HG03354 (cell line): ENCODE measurements around the gene SNTG2.

Experiments
- ATAC-seq: cut with Tn5 transposase; IDR thresholded peaks from one replicate; pipeline ENCODE4 v1.9.1; 2021; ENCODE audit warnings: mild to moderate bottlenecking; ENCODE audit not compliant: unreplicated experiment, poor library complexity, severe bottlenecking

SNTG2 gene

DNA sequence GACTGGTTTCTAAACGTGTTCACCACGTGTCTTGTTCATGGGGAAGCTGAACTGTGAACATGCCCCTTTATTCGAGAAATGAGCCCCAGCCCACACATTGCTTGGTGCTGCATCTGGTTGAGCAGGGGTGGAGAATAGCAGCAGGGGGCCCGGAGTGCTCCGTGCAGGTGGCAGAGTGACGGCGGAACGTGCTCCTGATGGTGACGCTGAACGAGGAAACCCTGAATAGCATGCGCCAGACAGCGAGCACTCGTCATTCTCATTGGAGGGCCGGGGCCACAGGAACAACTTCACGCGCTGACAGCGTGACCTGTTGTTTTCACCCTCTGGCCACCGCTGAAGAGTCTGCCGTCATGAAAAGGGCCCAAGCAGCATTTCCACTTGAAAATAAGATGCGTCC is 336.8 kb downstream of the SNTG2 start:
- ATAC-seq: no peak

DNA sequence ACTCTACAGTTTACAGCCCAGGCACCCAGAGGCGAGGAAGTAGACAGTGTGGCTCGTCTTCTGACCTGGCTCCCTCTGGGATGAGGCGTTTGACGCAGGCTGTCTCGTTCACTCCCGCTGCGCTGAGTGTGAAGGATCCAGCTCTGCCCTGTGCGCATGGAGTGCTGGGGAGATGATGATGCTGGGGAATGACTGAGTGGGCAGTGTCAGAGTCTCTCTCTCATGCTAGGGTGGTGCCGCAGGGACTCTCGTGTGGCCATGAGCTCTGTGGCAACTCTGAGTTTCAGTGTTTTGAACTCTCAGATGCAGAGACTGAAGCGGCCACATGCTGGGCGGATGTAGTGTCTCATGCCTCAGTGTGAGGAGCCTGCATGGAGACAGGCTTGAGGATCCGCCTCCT is 344.3 kb downstream of the SNTG2 start:
- ATAC-seq: no peak

DNA sequence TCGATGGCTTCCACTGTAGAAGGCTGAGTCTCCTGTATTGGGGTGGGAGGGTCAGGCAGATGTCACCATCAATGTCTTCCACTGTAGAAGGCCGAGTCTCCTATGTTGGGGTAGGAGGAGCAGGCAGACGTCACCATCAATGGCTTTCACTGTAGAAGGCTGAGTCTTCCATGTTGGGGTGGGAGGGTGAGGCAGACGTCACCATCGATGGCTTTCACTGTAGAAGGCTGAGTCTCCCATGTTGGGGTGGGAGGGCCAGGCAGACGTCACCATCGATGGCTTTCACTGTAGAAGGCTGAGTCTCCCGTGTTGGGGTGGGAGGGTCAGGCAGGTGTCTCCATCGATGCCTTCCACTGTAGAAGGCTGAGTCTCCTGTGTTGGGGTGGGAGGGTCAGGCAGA is 345.1 kb downstream of the SNTG2 start:
- ATAC-seq: no peak

DNA sequence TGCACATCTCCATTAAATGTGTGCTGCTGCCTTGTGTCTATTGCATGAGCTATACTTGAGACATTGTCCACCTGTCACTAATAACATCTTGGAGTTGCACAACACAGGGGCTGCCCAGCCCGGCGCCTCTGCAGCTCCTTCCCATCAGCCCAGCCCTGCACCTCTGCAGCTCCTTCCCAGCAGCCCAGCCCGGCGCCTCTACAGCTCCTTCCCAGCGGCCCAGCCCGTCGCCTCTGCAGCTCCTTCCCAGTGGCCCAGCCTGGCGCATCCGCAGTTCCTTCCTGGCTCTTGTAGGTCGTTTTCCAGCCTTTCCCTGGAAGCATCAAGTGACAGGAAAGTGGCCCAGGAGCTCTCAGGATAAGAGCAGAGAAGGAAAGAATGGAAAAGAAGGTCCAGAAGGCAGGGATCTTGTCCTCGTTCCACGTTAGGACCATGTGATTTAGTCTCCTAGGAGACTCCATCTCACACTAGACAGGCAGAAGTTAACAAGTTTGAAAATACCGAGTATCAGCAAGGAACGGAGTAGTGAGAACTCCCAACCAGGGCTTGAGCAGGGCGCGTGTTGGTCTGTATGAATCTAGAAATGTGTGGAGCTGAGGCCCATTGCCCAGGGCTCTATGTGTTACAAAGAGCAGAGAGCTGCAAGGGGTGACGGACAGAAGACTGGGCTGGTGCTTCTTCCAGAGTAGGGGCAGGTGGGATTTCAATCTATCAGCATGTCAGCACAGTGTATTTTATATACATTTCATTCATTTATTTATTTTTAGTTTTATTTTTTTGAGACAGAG is 346.9 kb downstream of the SNTG2 start:
- ATAC-seq: no peak

DNA sequence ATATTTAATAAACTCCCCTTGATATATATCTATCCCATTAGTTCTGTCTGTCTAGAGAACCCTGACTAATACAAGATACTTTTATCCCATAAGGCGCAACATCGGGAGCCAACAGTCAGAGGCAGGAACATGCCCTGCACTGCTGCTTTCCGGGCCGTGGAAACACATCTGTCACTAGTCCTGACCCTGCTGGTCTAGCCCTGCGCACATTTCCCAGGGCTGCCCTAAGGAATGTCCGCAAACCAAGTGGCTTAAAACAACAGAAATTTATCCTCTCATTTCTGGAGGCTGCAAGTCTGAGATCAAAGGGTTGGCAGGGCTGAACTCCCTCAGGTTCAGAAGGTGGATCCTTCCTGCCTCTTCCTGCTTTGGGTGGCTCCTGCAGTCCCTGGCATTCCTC is 348.4 kb downstream of the SNTG2 start:
- ATAC-seq: no peak

DNA sequence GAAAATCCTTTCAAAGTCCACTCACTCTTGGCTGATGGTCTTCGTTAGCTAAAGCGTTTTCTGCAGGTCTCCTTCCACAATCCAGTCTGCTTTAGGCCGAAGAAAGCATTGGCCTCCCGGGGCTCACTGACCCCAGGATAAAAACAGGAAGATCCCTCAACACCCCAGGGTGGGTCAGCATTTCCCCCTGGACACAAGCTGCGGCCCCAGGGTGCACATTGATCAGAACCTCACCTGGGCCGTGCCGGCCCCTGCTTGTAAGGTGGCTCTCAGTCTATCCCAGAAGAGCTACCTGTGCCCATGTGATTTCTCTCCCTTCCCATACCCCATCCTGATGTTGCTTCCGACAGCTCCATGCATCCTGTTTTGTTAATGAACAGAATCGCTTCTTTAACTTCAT is 349.6 kb downstream of the SNTG2 start:
- no peak for ATAC-seq

DNA sequence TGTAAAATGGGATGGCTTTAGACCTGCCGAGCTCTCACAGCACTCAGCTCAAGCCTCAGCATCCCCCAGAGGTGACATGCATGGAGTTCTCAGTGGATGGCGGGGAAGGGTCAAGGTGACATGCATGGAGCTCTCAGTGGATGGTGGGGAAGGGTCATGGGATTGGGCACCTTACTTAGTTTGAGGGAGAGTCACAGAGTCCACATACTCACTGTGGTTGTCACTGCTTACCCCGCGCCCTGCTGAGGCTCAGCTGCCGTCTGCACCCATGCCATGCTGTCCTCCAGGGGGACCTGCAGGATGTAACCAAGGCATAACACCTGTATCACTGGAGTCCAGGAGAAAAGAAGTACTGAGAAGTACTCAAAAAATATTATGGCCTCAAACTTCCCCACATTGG is 350.4 kb downstream of the SNTG2 start:
- no peak for ATAC-seq

DNA sequence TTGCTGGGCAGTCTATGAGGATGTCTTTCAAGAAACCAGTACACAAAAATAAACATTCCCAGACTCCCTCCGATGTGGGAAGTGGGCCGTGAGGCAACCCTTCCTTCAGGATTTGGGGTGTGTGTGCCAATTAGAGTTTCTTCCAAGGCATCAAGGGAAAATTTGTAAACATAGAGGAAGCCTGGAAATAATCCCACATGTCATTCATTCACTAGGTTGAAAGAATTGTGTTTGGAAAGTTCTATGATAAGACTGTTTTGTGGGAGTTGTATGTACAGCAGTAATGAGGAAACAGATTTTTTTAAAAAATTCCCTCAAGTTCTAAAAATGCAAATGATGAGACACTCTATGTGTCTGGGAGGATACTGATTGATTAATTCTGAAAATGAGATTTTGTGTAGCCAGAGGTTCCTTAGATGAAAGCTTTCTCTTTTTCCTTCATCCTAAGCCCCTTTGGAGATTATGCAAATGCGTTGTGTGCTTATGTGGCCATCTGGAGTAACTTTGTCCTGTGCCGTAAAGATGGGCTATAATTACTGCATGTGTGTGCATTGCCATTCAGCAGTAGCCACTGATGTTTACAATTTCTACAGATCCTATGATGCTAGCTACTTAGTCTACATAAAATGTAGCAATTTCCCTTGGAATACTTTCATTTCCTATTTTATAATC is 354.8 kb downstream of the SNTG2 start:
- ATAC-seq: no peak

DNA sequence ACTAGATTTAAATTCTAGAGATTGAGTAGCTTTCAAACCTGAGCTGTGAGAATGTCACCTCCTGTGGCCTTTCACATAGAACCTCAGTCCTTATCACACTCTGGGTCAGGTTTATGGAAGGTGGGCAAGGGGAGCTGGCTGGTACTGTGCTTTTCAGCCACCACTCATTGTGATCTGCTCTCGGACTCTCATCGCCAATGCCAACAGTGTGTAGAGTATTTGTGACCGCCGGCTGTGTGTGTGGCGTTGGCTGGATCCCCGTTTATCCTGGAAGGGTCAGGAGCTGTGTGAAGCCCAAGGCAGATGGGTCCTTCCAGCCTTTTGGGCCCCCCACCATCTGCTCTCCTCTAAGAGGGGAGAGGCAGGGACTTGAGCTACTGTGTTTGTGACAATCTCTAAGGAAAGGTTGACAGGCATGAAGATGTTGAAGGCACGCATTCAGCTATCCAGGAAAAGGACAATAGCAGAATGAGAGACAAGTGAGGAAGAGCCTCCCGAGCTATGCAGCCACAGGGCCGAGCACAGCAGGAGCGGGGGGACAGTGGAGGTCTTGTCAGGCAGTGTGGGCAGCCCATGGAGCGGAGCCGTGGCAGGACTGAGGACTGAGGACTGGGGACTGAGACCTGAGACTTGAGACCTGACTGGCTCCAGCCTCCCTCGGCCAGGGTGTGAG is 355.5 kb downstream of the SNTG2 start:
- no peak for ATAC-seq

DNA sequence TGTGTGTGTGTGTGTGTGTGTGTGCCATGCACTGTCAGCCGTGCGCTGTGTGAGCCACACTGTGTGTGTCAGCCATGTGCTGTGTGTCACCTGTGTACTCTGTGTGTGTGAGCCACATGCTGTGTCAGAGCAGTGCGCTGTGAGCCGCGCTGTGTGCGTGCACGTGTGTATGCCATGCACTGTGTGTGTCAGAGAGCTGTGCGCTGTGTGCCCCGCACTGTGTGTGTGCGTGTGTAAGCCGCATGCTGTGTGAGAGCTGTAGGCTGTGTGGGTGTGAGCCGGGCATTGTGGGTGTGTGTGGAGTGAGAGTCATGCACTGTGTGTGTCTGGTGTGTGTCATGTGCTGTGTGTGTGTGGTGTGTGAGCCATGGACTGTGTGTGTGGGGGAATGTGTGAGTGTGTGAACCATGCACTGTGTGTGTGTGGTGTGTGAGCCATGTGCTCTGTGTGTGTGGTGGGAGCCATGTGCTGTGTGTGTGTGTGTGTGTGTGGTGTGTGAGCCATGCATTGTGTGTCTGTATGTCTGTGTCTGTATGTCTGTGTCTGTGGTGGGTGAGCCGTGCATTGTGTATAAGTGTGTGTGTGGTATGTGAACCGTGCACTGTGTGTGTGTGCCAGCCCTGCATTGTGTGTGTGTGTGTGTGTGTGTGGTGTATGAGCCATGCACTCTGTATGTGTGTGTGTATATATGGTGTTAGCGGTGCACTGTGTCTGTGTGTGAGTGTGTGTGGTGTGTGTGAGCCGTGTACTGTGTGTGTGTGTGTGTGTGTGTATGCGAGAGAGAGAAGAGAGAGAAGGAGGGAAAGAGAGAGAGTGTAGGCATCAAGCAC is 356.3 kb downstream of the SNTG2 start:
- ATAC-seq: no peak

DNA sequence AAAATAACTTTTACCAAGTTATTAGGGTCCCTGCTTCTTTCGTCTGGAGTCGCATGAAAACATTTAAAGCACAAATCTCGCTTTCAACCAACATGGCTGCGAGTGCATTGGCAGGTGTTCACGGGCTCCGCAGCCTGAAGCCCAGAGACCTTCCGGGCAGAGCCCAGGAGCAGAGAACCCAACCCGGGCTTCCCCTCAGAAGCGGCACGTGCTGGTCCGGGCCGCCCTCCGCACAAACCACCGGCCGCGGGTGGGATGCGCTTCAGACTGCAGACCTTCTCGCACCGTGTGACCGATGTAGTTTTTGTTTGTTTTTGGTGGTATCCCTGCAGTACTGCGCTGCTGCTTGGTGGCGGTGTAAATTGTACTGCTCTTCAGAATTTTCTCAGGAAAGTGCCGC is 357.0 kb downstream of the SNTG2 start:
- ATAC-seq: no peak

DNA sequence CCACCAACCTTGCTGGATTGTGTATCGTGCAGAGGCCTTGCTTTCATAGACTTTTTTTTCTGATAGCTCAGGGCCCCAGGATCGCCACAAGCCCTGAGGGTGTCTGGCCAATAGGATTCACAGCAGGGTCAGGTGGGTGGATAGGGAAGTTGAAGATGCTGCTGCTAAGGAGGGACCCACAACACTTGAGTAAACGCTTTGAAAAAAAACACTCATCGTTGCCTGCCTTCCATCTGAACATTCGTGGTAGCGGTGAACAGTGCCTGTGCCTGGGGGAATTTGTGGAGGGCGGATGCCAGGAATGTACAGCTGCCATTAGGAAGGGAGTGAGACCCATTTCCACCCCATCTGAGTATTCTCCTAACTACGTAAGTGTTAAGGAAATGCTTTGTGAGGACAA is 358.0 kb downstream of the SNTG2 start:
- ATAC-seq: no peak

DNA sequence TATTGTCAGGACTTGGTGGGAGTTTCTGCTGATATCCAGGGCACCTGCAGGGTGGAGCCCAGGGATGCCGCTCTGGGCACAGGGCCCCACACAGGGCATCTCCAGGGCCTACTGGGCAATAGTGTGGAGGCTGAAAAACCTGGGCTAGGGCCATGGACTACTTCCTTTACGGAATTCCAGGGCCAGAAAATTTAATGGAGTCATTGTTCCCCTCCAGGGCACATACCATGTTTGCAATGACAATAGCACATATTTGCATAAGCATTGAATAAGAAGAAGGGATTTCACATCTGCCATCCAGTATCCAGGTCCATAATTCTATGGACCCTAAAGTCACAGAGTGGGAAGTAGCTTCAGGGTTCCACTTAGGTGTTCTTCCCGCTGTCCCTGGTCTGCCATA is 358.9 kb downstream of the SNTG2 start:
- no peak for ATAC-seq

DNA sequence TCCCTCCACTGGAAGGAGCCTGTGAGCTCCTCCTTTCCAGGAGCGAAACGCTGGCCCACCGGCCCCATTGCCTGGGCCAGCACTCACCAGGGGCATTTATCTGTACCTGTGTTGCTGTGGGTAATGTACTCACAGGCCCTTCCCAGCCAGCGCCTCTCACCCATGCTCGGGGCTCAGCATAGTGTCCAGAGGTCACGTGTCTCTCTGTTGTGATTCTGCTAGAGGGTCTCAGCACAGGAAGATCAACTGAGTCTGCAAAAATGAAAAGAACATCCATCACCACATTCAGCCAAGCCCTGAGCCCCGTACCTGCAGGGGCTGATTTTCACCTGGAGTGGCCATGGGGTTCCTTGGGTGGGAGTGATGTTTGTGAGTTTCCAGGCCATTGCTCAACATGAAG is 359.6 kb downstream of the SNTG2 start:
- ATAC-seq: no peak

DNA sequence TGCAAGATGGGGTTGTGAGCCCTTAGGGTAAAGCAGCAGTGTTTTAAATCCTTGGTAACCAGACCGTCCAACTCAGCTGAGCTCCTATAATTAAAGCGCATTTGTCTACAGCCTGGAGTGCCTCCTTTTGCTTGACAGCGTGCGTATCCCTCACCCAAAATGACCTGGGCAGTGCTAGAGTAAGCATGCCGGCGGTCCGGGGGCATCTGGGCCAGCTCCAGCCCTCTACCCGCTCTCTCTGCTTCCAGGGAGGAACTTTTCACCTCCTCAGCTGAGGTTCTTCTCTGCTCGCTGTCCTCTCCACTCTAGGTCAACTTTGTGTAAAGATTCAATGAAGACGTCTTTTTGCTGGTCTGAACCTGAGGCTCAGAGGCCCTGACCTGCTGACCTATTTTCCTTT is 360.2 kb downstream of the SNTG2 start:
- ATAC-seq: no peak

DNA sequence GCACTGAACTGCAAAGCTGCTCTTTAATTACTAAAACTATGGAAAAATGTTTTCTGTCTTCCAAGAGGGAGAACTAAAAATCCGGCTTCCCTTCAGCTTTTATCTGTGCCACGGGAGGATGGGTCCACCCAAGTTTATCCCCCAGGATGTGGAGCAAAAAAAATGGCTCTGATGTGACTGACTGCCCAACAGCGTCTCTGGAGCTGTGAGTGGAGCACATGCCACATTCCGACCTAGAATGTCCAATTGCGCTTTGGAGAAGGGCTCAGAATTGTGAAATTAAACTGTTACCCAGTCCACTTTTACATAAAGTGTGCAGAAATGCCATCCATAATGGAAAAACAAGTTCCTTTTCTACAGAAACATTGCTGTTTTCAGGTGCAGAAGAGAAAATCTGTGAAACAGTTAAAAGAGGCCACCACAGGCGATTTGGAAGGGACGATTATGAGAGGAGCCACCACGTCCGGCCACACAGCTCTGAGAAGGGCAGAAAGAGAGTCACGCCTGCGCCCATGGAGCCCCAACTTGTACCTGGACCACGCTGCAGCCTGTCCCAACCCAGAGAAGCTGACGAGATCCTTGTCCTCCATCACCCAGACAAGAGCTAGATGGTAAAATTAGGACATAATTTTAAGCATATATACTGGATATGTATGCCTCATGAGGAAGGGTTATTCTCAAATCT is 362.7 kb downstream of the SNTG2 start:
- no peak for ATAC-seq

DNA sequence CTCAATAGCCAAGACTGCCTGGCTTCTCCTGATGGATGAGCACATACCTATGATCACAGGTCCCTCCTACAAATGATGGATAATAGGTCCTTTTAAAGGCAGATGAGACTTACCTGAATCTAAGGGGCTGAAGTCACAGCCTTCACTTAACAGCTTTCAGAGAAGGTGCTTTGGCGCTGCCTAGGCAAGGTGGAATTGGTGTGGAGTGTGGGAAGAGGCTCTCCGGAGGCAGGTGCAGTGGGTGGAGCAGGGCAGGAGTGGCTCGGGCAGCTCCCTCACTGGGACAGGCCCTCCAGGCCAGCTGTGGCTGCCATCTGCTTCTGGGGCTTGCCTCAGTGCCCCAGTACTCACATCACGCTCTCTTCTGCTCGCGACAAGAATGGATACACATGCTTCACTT is 363.6 kb downstream of the SNTG2 start:
- no peak for ATAC-seq

DNA sequence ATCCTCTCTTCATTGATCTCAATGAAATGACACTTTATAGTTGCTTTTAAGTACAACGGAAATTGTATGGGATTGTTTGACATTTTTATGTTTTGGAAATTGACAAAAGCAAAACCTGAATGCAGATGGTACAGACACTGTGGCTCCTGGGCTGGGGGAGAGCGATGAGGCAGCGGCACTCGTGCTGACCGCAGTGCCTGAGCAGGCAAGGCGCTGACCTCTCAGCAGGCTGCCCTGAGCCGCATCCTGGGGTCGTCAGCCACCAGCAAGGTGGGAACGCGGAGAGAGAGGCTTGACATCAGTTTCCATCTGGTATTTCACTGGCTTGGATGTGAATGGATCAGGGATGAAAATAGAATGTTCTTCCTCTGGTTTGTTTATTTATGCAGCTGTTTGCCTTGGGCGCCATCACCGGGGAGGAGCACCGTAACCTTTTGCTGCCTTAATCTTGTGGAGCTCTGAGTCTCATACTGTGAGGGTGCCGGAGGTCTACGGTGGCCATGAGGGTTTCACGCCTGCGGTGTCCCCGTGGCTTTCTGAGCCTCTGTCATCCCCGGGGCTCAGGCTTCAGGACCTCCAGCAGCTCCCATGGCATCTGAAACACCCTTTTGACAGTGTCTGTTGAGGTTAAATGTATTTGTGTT is 367.8 kb downstream of the SNTG2 start:
- no peak for ATAC-seq

DNA sequence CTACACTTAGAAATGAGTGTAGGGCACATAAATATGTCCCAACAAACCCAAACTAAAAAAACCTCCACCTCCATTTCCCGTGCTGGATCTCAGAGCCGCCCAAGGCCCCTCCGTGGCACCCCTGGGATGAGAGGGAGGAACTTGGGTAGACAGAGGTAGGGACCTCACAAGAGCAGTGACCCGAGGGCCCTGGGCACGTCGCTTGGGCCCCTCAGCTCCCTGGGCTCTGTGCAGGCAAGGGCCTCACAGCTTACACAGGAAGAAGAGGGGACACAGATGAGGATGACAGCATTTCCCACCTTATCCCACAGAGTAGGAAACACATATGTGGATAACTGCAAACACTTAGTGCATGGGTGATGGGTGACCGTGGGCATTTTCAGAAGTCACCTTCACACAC is 368.7 kb downstream of the SNTG2 start:
- no peak for ATAC-seq
